Limb (tissue), 2 donors: Measurements from ENCODE around the gene ZBTB7A.
"Not testable (repeated sequence)": the region's sequence is repeated elsewhere in the genome, so short reads cannot be mapped to it uniquely, and the experiment has no call there.

Experiments used
- DNase-seq, 2 donors: peaks; one replicate each; pipeline ENCODE4 v3.0.0-alpha.2; 2016; ENCODE audit errors: extremely low spot score in 2 of 2

The ZBTB7A gene

GRCh38 chr19:4016903-4017638, 49.6 kb downstream of the ZBTB7A start:
- DNase-seq = no peak

- DNase-seq = peak in 1 of 2 donors; percentile 26
These were observed 50.2 kb downstream of the ZBTB7A start for GRCh38 chr19:4016486-4016885.

- DNase-seq = peak; percentile 29 to 75
These were observed 50.8 kb downstream of the ZBTB7A start for GRCh38 chr19:4015705-4016402.

- peak in 1 of 2 donors; percentile 50 for DNase-seq
These were observed 51.9 kb downstream of the ZBTB7A start for GRCh38 chr19:4014541-4015491.

GRCh38 chr19:4013886-4014540, 52.7 kb downstream of the ZBTB7A start:
- DNase-seq = peak in 1 of 2 donors; percentile 23

- no peak for DNase-seq
These were observed 53.6 kb downstream of the ZBTB7A start for GRCh38 chr19:4012975-4013634.

- DNase-seq = no peak
These were observed 54.4 kb downstream of the ZBTB7A start for GRCh38 chr19:4012092-4012974.

- DNase-seq = not testable (repeated sequence)
These were observed 55.3 kb downstream of the ZBTB7A start for GRCh38 chr19:4011430-4011829.

- DNase-seq = peak in 1 of 2 donors; percentile 30
These were observed 55.9 kb downstream of the ZBTB7A start for GRCh38 chr19:4010808-4011110.

GRCh38 chr19:4009990-4010807, 56.5 kb downstream of the ZBTB7A start:
- DNase-seq = peak in 1 of 2 donors; percentile 47

GRCh38 chr19:4007836-4008539, 58.7 kb downstream of the ZBTB7A start:
- DNase-seq = peak in 1 of 2 donors; percentile 55

- DNase-seq = peak; percentile 96 to 99
These were observed 59.5 kb downstream of the ZBTB7A start, which contains the start of gene PIAS4 for GRCh38 chr19:4007021-4007835. Gene PIAS4 (plus strand): TSS chr19:4007736. CDS start chr19:4007761, 25 bp downstream.

GRCh38 chr19:4005436-4005835, 61.3 kb downstream of the ZBTB7A start:
- DNase-seq = not testable (repeated sequence)

GRCh38 chr19:4000798-4001197, 65.9 kb downstream of the ZBTB7A start:
- DNase-seq = not testable (repeated sequence)

- not testable (repeated sequence) for DNase-seq
These were observed 67.9 kb downstream of the ZBTB7A start for GRCh38 chr19:3998667-3999412.

GRCh38 chr19:3995607-3996006, 71.1 kb downstream of the ZBTB7A start:
- no peak for DNase-seq
